A673 (cell line): ENCODE measurements around the gene SEMA5A.

Experiments
- CTCF ChIP-seq: fragments of 300-800, 200-600 bp; sonication (generic); conservative IDR thresholded peaks from 2 replicates; pipeline ENCODE4 v1.5.1; 2017; ENCODE audit warnings: low read depth, mild to moderate bottlenecking, antibody characterized with exemption, low read length, moderate library complexity, mixed read lengths
- EZH2 ChIP-seq: fragments of 200-600 bp; sonication (generic); IDR thresholded peaks from 2 replicates; pipeline ENCODE4 v1.6.1; 2017; ENCODE audit warnings: borderline replicate concordance, low read depth, mild to moderate bottlenecking, mixed read lengths, antibody characterized with exemption, low read length; ENCODE audit not compliant: poor library complexity, severe bottlenecking

GRCh38 chr5:9265441-9266287 lies 280.2 kb downstream of the SEMA5A start:
- TF ChIP-seq CTCF = no peak
- TF ChIP-seq EZH2 = no peak
